ENCODE results near the gene MTCP1. TPM values are rescaled to one million over a fixed set of nuclear protein-coding genes. Genes with fewer than 3 reads are reported as not detected.

MTCP1 gene
- total and polyA plus RNA-seq, 2 of the 8 experiments (the other 6 are each of a cell fraction or from before 2014, with no cell fraction given), result 1.2 to 12.3 TPM

DNA sequence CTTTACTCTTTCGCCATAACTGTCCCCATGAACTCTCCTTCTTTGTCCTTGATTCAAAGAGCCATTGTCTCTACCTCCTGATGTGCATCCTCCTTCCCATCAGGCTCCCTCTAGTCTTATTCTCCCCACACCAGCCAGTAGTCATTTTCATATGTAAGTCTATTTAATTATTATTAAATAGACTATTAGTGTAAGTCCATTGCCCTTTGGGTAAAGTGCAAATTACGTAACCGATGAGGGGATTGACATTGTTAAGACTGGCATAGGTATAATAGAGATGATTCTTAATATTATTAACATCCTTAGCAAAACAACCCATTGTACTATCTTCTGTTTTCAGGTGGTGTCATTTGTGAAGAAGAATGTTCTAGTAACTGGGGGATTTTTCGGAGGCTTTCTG, 16.7 kb downstream of the MTCP1 start:
- H2BK120ac ChIP-seq (replicated peaks; ENCODE audit: low read depth, low read length), result no peak overlapping the region
- no peaks in the 10 kb centered on the region for H3K4me1 ChIP-seq (replicated peaks in 1 of 4; ENCODE audit: control insufficient read depth in 3 of 4, insufficient read depth in 4 of 4, low read length in 3 of 4)
- no peaks in the 10 kb centered on the region for H3K27me3 ChIP-seq (replicated peaks in 1 of 4; ENCODE audit: control insufficient read depth in 3 of 4, extremely low read depth in 1 of 4, insufficient read depth in 3 of 4, low read length in 3 of 4)
- H3K4ac ChIP-seq (replicated peaks; ENCODE audit: insufficient read length, low read depth, low read length), result no peak overlapping the region
- no peak overlapping the region for H2BK5ac ChIP-seq (ENCODE audit: low read depth, low read length)
- no peak overlapping the region for H2BK15ac ChIP-seq (ENCODE audit: low read length)
- no peaks in the 10 kb centered on the region for H3K79me1 ChIP-seq (ENCODE audit: low read depth, low read length)
- H2BK12ac ChIP-seq (ENCODE audit: low read depth, low read length), result no peak overlapping the region
- no peaks in the 10 kb centered on the region for H3K79me2 ChIP-seq (ENCODE audit: control insufficient read depth in 1 of 2, insufficient read depth in 2 of 2, low read length in 2 of 2)
- no peak overlapping the region for H2BK20ac ChIP-seq (ENCODE audit: low read length)
- no peak overlapping the region for H2AK5ac ChIP-seq (ENCODE audit: low read depth, low read length)
- H4K20me1 ChIP-seq (replicated peaks in 1 of 2; ENCODE audit: control insufficient read depth in 1 of 2, insufficient read depth in 2 of 2, low read length in 2 of 2), result no peaks in the 10 kb centered on the region
- no peak overlapping the region for H2AFZ ChIP-seq (ENCODE audit: low read length)
- TF ChIP-seq ZNF274 (IDR thresholded peaks at IDR 0.05; ENCODE audit: borderline replicate concordance, extremely low read depth, low read length) (no peak), ASH2L (IDR thresholded peaks at IDR 0.05; ENCODE audit: low read length) (no peak), CREB1 (IDR thresholded peaks at IDR 0.05) (no peak), RBBP5 (IDR thresholded peaks at IDR 0.05; ENCODE audit: borderline replicate concordance, low read depth, low read length) (no peak), KDM1A (IDR thresholded peaks at IDR 0.05; ENCODE audit: borderline replicate concordance, low read length) (no peak), EP300 (IDR thresholded peaks at IDR 0.05; ENCODE audit: borderline replicate concordance in 1 of 2, low read depth in 2 of 2, low read length in 2 of 2) (no peak), KDM4A (IDR thresholded peaks at IDR 0.05; ENCODE audit: low read depth, low read length, severe bottlenecking) (no peak), NANOG (IDR thresholded peaks at IDR 0.05; ENCODE audit: insufficient read depth, low read depth, low read length, poor library complexity, severe bottlenecking) (no peak), TAF7 (optimal IDR thresholded peaks at IDR 0.05; ENCODE audit: borderline replicate concordance, low read depth, low read length) (no peak), RNF2 (IDR thresholded peaks at IDR 0.05; ENCODE audit: borderline replicate concordance, low read depth, low read length, missing control alignments, poor library complexity, severe bottlenecking) (no peak), SAP30 (IDR thresholded peaks at IDR 0.05; ENCODE audit: insufficient read depth, insufficient replicate concordance, low read length) (no peak)
- H3K56ac ChIP-seq (replicated peaks; ENCODE audit: insufficient read length, low read depth, low read length), result no peak overlapping the region
- no peak overlapping the region for H3K18ac ChIP-seq (ENCODE audit: extremely low read depth, low read length)
- H3K23me2 ChIP-seq (ENCODE audit: low read depth, low read length), result no peaks in the 10 kb centered on the region
- no peak overlapping the region for H3K23ac ChIP-seq (ENCODE audit: insufficient read length)
- no peaks in the 10 kb centered on the region; a peak in 1 of 8 replicates for H3K36me3 ChIP-seq (ENCODE audit: control insufficient read depth in 2 of 4, insufficient read depth in 4 of 4, low read length in 3 of 4)
- H3K9ac ChIP-seq (replicated peaks in 1 of 4; ENCODE audit: extremely low read depth in 1 of 4, low read depth in 3 of 4, low read length in 3 of 4), result no peak overlapping the region
- H4K5ac ChIP-seq (ENCODE audit: insufficient read length, low read depth, low read length), result no peak overlapping the region
- H4K8ac ChIP-seq (ENCODE audit: extremely low read depth, insufficient read depth, low read length), result no peak overlapping the region
- ChIA-PET POLR2A (ENCODE audit: partially characterized antibody) (no interaction called here), CTCF (ENCODE audit: partially characterized antibody) (interaction anchor here (1.2 to 3.8 kb wide), 2 partner anchors 8 to 72 kb away, joined by 3 to 15 read pairs; no protein-coding TSS in a partner anchor)
- FAIRE-seq (no peak), DNase-seq (ENCODE audit: low read depth in 1 of 2, low spot score in 2 of 2) (no peak)
- no peak overlapping the region for H4K91ac ChIP-seq (replicated peaks; ENCODE audit: insufficient read length, low read length)
- H3K9me3 ChIP-seq (ENCODE audit: insufficient read depth in 2 of 2, low read depth in 1 of 2, low read length in 1 of 2), result no peaks in the 10 kb centered on the region
- WGBS, 2 experiments (ENCODE audit: extremely low coverage in 1 of 2, insufficient coverage in 1 of 2, insufficient read length in 1 of 2, insufficient replicate concordance in 2 of 2, low coverage in 1 of 2, low lambda C conversion rate in 2 of 2, missing lambda C conversion rate in 1 of 2), result 96% methylated on average over 4 of the region's 4 CpGs; no CpG with 5 or more reads in 1 of the 2 experiments
- no peak overlapping the region for H3K14ac ChIP-seq (ENCODE audit: insufficient read length)
- no peak overlapping the region for H3K4me2 ChIP-seq (ENCODE audit: insufficient read depth in 1 of 2, low read depth in 2 of 2, low read length in 2 of 2)
- no peak overlapping the region for H3K4me3 ChIP-seq (ENCODE audit: extremely low read depth in 1 of 4, insufficient read depth in 2 of 4, low read depth in 3 of 4, low read length in 4 of 4)
- H3K27ac ChIP-seq (ENCODE audit: low read depth, low read length), result no peak overlapping the region
